Omental fat pad (tissue), 4 donors: ENCODE results near the gene METTL8. TPM values are rescaled to one million over a fixed set of nuclear protein-coding genes. Genes with fewer than 3 reads are reported as not detected.

Experiments
- ATAC-seq: fragments of 150-250 bp; one replicate; pipeline ENCODE4 v1.9.1; 2016; ENCODE audit warnings: mild to moderate bottlenecking, moderate library complexity; ENCODE audit not compliant: low FRiP score
- DNase-seq: peaks from one replicate; pipeline ENCODE4 v3.0.0-alpha.2; 2019; ENCODE audit warnings: low spot score
- total RNA-seq, 4 donors: library from RNA; depleted of rRNA; stranded (reverse); fragments of >200 nt; gene quantifications; one replicate each; pipeline ENCODE4 v1.1.0, GENCODE V29; 2016
- TF ChIP-seq, protein P1 (sequence below), 3 donors: fragments of 450-650 bp; IDR thresholded peaks; one replicate each; pipeline ENCODE4 v1.5.1; 2016 to 2017; ENCODE audit warnings: antibody characterized with exemption in 3 of 3, mild to moderate bottlenecking in 3 of 3, moderate library complexity in 2 of 3

Gene METTL8
- total RNA-seq, 4 donors from 2014 or later, result 10.7 to 25.0 (median 19.0) TPM

GRCh38 chr2:171293661-171294060 lies 140.1 kb downstream of the METTL8 start:
- DNase-seq (no peak), ATAC-seq (no peak)

DNA sequence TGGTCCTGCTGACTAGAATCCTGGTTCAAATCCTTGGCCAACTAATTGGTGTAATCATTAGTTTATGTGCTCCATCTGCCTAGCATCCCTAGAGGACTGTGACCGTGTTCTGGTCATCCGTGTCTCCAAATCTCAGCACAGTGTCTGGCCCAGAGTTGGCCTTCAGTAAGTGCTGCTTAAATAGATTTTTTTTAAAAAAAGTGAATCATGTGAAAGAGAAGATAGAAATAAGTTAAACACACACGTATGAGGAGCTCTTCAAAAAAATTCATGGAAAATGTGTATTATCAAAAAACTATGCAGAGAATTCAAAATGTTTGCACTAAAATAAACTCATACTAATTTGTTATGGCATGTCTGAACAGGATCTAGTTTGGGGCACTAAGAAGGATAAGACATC lies 143.8 kb downstream of the METTL8 start:
- ATAC-seq (no peak), DNase-seq (no peak)
- TF ChIP-seq, protein P1, sequence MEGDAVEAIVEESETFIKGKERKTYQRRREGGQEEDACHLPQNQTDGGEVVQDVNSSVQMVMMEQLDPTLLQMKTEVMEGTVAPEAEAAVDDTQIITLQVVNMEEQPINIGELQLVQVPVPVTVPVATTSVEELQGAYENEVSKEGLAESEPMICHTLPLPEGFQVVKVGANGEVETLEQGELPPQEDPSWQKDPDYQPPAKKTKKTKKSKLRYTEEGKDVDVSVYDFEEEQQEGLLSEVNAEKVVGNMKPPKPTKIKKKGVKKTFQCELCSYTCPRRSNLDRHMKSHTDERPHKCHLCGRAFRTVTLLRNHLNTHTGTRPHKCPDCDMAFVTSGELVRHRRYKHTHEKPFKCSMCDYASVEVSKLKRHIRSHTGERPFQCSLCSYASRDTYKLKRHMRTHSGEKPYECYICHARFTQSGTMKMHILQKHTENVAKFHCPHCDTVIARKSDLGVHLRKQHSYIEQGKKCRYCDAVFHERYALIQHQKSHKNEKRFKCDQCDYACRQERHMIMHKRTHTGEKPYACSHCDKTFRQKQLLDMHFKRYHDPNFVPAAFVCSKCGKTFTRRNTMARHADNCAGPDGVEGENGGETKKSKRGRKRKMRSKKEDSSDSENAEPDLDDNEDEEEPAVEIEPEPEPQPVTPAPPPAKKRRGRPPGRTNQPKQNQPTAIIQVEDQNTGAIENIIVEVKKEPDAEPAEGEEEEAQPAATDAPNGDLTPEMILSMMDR (IDR thresholded peaks at IDR 0.05), result no peak

More at GRCh38 chr2:171293661-171294060, 140.1 kb downstream of the METTL8 start:
- TF ChIP-seq, protein P1 (IDR thresholded peaks at IDR 0.05), result no peak

GRCh38 chr2:171289316-171289715 lies 144.5 kb downstream of the METTL8 start:
- no peak for DNase-seq
- TF ChIP-seq, protein P1 (IDR thresholded peaks at IDR 0.05), result no peak
- no peak for ATAC-seq

GRCh38 chr2:171287611-171288010 lies 146.2 kb downstream of the METTL8 start:
- ATAC-seq, result no peak
- TF ChIP-seq, protein P1 (IDR thresholded peaks at IDR 0.05), result no peak
- DNase-seq, result no peak

DNA sequence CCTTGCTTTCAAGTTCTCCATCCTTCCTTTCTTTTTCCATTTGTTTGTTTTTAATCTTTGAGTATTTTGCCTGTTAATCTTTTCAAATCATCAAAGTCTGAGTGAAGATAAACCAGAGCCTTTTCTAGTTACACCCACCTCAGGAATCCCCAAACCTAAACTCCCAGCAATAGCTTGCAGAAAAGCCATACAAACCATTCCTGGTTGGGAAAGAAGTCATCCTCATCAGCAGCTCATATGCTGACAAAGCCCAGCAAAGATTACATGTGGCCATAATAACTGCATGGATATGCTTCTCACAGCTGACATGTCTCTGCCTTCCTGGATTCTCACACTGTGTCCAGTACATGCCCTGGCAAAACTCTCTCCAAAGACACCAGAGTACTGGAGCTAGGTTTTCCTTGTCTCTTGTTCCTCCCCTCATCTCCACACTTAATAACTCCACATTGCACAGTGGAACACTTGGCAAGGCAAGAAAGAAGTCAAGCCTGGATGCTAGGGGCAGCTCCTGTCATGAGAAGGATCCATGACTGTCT lies 146.7 kb downstream of the METTL8 start:
- TF ChIP-seq, protein P1 (IDR thresholded peaks at IDR 0.05), result no peak
- DNase-seq (no peak), ATAC-seq (no peak)

- no peak for DNase-seq
- no peak for ATAC-seq
- TF ChIP-seq, protein P1 (IDR thresholded peaks at IDR 0.05), result no peak
Measured at GRCh38 chr2:171281110-171281509, 152.7 kb downstream of the METTL8 start.

GRCh38 chr2:171279983-171280790 lies 153.6 kb downstream of the METTL8 start:
- TF ChIP-seq, protein P1 (IDR thresholded peaks at IDR 0.05), result no peak
- ATAC-seq (no peak), DNase-seq (no peak)
